H1 (cell line): ENCODE data around the gene NDUFB2. TPM values are rescaled to one million over a fixed set of nuclear protein-coding genes. Genes with fewer than 3 reads are reported as not detected.

Experiments
- CTCF ChIA-PET: fragments of 300-600 bp; sonication (Branson Sonifier 250); formaldehyde crosslinking; loops from one replicate; lab custom pipeline; 2021; ENCODE audit not compliant: partially characterized antibody; lab: Charles Lee
- POLR2A ChIA-PET: fragments of 300-600 bp; sonication (Branson Sonifier 250); formaldehyde crosslinking; loops from one replicate; lab custom pipeline; 2021; ENCODE audit warnings: inconsistent platforms; ENCODE audit not compliant: partially characterized antibody; lab: Charles Lee
- DNase-seq, 2 experiments: peaks; one replicate each; pipeline versions ENCODE4 v3.0.0 to v3.0.0-alpha.2; 2010 to 2022; ENCODE audit warnings: low spot score in 2 of 2, low read depth in 1 of 2, mixed read lengths in 1 of 2
- FAIRE-seq: peaks from 2 replicates; lab custom pipeline; 2011; peaks lifted over from hg19 to GRCh38; lab: Jason Lieb, UNC
- H2AFZ ChIP-seq: 2 replicates; pipeline ENCODE4 v1.8.1; 2012; ENCODE audit warnings: low read length, inconsistent platforms
- H2AK5ac ChIP-seq: 2 replicates; pipeline ENCODE4 v1.6.1; 2013; ENCODE audit warnings: low read depth, low read length
- H2BK120ac ChIP-seq: replicated peaks from 2 replicates; pipeline ENCODE3; 2013; ENCODE audit warnings: low read depth, low read length, inconsistent platforms
- H2BK12ac ChIP-seq: 2 replicates; pipeline ENCODE4 v1.6.1; 2013; ENCODE audit warnings: low read depth, low read length
- H2BK15ac ChIP-seq: 2 replicates; pipeline ENCODE4 v1.6.1; 2013; ENCODE audit warnings: low read length
- H2BK20ac ChIP-seq: 2 replicates; pipeline ENCODE4 v1.6.1; 2013; ENCODE audit warnings: low read length
- H2BK5ac ChIP-seq: 2 replicates; pipeline ENCODE4 v1.6.1; 2013; ENCODE audit warnings: low read depth, low read length
- H3K14ac ChIP-seq: 2 replicates; pipeline ENCODE4 v1.6.1; 2013; ENCODE audit warnings: inconsistent platforms; ENCODE audit not compliant: insufficient read length
- H3K18ac ChIP-seq: 2 replicates; pipeline ENCODE4 v1.6.1; 2013; ENCODE audit warnings: low read length; ENCODE audit errors: extremely low read depth
- H3K23ac ChIP-seq: 2 replicates; pipeline ENCODE4 v1.6.1; 2013; ENCODE audit warnings: inconsistent platforms; ENCODE audit not compliant: insufficient read length
- H3K23me2 ChIP-seq: 2 replicates; pipeline ENCODE4 v1.6.1; 2013; ENCODE audit warnings: low read depth, low read length
- H3K27ac ChIP-seq: 2 replicates; pipeline ENCODE4 v1.6.1; 2011; ENCODE audit warnings: low read depth, low read length, inconsistent platforms
- H3K27me3 ChIP-seq, 4 experiments: replicated peaks in 1 of 4; 1 replicate in 1 of 4; 2 replicates in 3 of 4; pipeline versions ENCODE4 v1.6.1 to v1.8.1; 2011 to 2013; ENCODE audit warnings: low read length in 3 of 4, mild to moderate bottlenecking in 3 of 4, inconsistent platforms in 2 of 4, mixed read lengths in 2 of 4, moderate library complexity in 1 of 4; ENCODE audit not compliant: control insufficient read depth in 3 of 4, insufficient read depth in 3 of 4; ENCODE audit errors: extremely low read depth in 1 of 4
- H3K36me3 ChIP-seq, 4 experiments: 2 replicates each; pipeline versions ENCODE4 v1.6.1 to v1.8.1; 2011 to 2013; ENCODE audit warnings: mild to moderate bottlenecking in 4 of 4, low read length in 3 of 4, moderate library complexity in 2 of 4, control low read depth in 1 of 4, inconsistent platforms in 1 of 4; ENCODE audit not compliant: insufficient read depth in 4 of 4, control insufficient read depth in 2 of 4
- H3K4ac ChIP-seq: replicated peaks from 2 replicates; pipeline ENCODE3; 2013; ENCODE audit warnings: low read length, low read depth, mixed read lengths, inconsistent platforms; ENCODE audit not compliant: insufficient read length
- H3K4me1 ChIP-seq, 4 experiments: replicated peaks in 1 of 4; 1 replicate in 1 of 4; 2 replicates in 3 of 4; pipeline versions ENCODE4 v1.6.1 to v1.8.1; 2011 to 2013; ENCODE audit warnings: low read length in 3 of 4, inconsistent platforms in 2 of 4, mixed read lengths in 1 of 4; ENCODE audit not compliant: insufficient read depth in 4 of 4, control insufficient read depth in 3 of 4
- H3K4me2 ChIP-seq, 2 experiments: 2 replicates each; pipeline versions ENCODE4 v1.6.1 to v1.8.1; 2011 to 2013; ENCODE audit warnings: low read depth in 2 of 2, low read length in 2 of 2, control low read depth in 1 of 2, inconsistent platforms in 1 of 2, mild to moderate bottlenecking in 1 of 2; ENCODE audit not compliant: insufficient read depth in 1 of 2
- H3K4me3 ChIP-seq, 4 experiments: fragments of 200-600, 300-600 bp in 1 of 4; sonication (generic), shearing (Covaris generic), sonication (Bioruptor Twin) in 1 of 4; 2 replicates each; pipeline versions ENCODE4 v1.5.1 to v1.8.1; 2011 to 2016; ENCODE audit warnings: low read length in 4 of 4, low read depth in 3 of 4, control low read depth in 2 of 4, inconsistent platforms in 2 of 4, mild to moderate bottlenecking in 2 of 4, mixed read lengths in 1 of 4, moderate library complexity in 1 of 4; ENCODE audit not compliant: insufficient read depth in 2 of 4; ENCODE audit errors: extremely low read depth in 1 of 4
- H3K56ac ChIP-seq: replicated peaks from 2 replicates; pipeline ENCODE3; 2013; ENCODE audit warnings: low read depth, mild to moderate bottlenecking, mixed read lengths, low read length, inconsistent platforms; ENCODE audit not compliant: insufficient read length
- H3K79me1 ChIP-seq: 2 replicates; pipeline ENCODE4 v1.6.1; 2013; ENCODE audit warnings: low read depth, low read length, control low read depth
- H3K79me2 ChIP-seq, 2 experiments: 2 replicates each; pipeline versions ENCODE4 v1.6.1 to v1.8.1; 2012 to 2013; ENCODE audit warnings: low read length in 2 of 2, mild to moderate bottlenecking in 2 of 2, inconsistent platforms in 1 of 2; ENCODE audit not compliant: insufficient read depth in 2 of 2, control insufficient read depth in 1 of 2
- H3K9ac ChIP-seq, 4 experiments: replicated peaks in 1 of 4; 1 replicate in 1 of 4; 2 replicates in 3 of 4; pipeline versions ENCODE4 v1.6.1 to v1.8.1; 2011 to 2013; ENCODE audit warnings: low read depth in 3 of 4, low read length in 3 of 4, control low read depth in 2 of 4, mild to moderate bottlenecking in 2 of 4, moderate library complexity in 2 of 4, inconsistent platforms in 1 of 4; ENCODE audit errors: extremely low read depth in 1 of 4
- H3K9me3 ChIP-seq, 2 experiments: 2 replicates each; pipeline versions ENCODE4 v1.6.1 to v1.8.1; 2012 to 2013; ENCODE audit warnings: mild to moderate bottlenecking in 2 of 2, moderate library complexity in 2 of 2, control low read depth in 1 of 2, inconsistent platforms in 1 of 2, low read depth in 1 of 2, low read length in 1 of 2, mixed read lengths in 1 of 2; ENCODE audit not compliant: insufficient read depth in 2 of 2
- H4K20me1 ChIP-seq, 2 experiments: replicated peaks in 1 of 2; 2 replicates each; pipeline versions ENCODE3 to v1.8.1; 2011 to 2013; ENCODE audit warnings: inconsistent platforms in 2 of 2, low read length in 2 of 2, mild to moderate bottlenecking in 1 of 2; ENCODE audit not compliant: insufficient read depth in 2 of 2, control insufficient read depth in 1 of 2
- H4K5ac ChIP-seq: 2 replicates; pipeline ENCODE4 v1.6.1; 2013; ENCODE audit warnings: low read length, low read depth, mixed read lengths, inconsistent platforms; ENCODE audit not compliant: insufficient read length
- H4K8ac ChIP-seq: 2 replicates; pipeline ENCODE4 v1.8.0; 2013; ENCODE audit warnings: mild to moderate bottlenecking, moderate library complexity, low read length, inconsistent platforms; ENCODE audit not compliant: insufficient read depth; ENCODE audit errors: extremely low read depth
- H4K91ac ChIP-seq: replicated peaks from 2 replicates; pipeline ENCODE3; 2013; ENCODE audit warnings: low read length, mixed read lengths, inconsistent platforms; ENCODE audit not compliant: insufficient read length
- ATF2 ChIP-seq: IDR thresholded peaks from 2 replicates; pipeline ENCODE4 v1.6.1; 2012; ENCODE audit warnings: low read length, inconsistent platforms
- CBX5 ChIP-seq: fragments of 300-800, 300-1000 bp; sonication (generic); IDR thresholded peaks from 2 replicates; pipeline ENCODE4 v1.7.1; 2016; ENCODE audit warnings: antibody characterized with exemption, low read length, low read depth
- CHD2 ChIP-seq: IDR thresholded peaks from 2 replicates; pipeline ENCODE4 v1.6.1; 2012; ENCODE audit warnings: low read length, improper control_type of control experiment
- CREB1 ChIP-seq: IDR thresholded peaks from 2 replicates; pipeline ENCODE4 v1.6.1; 2012; ENCODE audit warnings: inconsistent platforms
- EGR1 ChIP-seq: IDR thresholded peaks from 2 replicates; pipeline ENCODE4 v1.6.1; 2011; ENCODE audit warnings: low read depth, low read length, borderline replicate concordance
- EZH2 ChIP-seq: fragments of 200-600 bp; sonication (generic); IDR thresholded peaks from 2 replicates; pipeline ENCODE4 v1.7.1; 2012; ENCODE audit warnings: low read depth, mild to moderate bottlenecking, moderate library complexity, low read length, inconsistent platforms; ENCODE audit not compliant: severe bottlenecking
- KDM4A ChIP-seq: IDR thresholded peaks from one replicate; pipeline ENCODE4 v1.7.1; 2012; ENCODE audit warnings: low read depth, mild to moderate bottlenecking, moderate library complexity, low read length, inconsistent platforms; ENCODE audit not compliant: severe bottlenecking
- MAFK ChIP-seq: IDR thresholded peaks from 2 replicates; pipeline ENCODE4 v1.6.1; 2012; ENCODE audit warnings: low read depth, mild to moderate bottlenecking, improper control_type of control experiment, low read length
- NANOG ChIP-seq: IDR thresholded peaks from 2 replicates; pipeline ENCODE4 v1.6.1; 2011; ENCODE audit warnings: low read length, low read depth, mild to moderate bottlenecking, inconsistent platforms; ENCODE audit not compliant: insufficient read depth, poor library complexity, severe bottlenecking
- PHF8 ChIP-seq: fragments of 200-600 bp; sonication (generic); conservative IDR thresholded peaks from 2 replicates; pipeline ENCODE4 v1.7.1; 2012; ENCODE audit warnings: low read depth, mild to moderate bottlenecking, inconsistent platforms, low read length, moderate library complexity
- RAD21 ChIP-seq, 2 experiments: IDR thresholded peaks in 1 of 2; conservative IDR thresholded peaks in 1 of 2; 2 replicates each; pipeline ENCODE4 v1.6.1; 2011; ENCODE audit warnings: low read depth in 2 of 2, low read length in 2 of 2, improper control_type of control experiment in 1 of 2, inconsistent platforms in 1 of 2, mild to moderate bottlenecking in 1 of 2, moderate library complexity in 1 of 2
- SIX5 ChIP-seq: IDR thresholded peaks from 2 replicates; pipeline ENCODE4 v1.6.1; 2011; ENCODE audit warnings: mild to moderate bottlenecking, low read depth, low read length
- WGBS, 2 experiments: shearing (Covaris generic) in 1 of 2; methylation state at CpG; one replicate each; pipeline versions ENCODE4 v1.1.6 to v1.1.7; 2013 to 2015; ENCODE audit warnings: low lambda C conversion rate in 2 of 2, mixed read lengths in 2 of 2, inconsistent platforms in 1 of 2, low coverage in 1 of 2, missing lambda C conversion rate in 1 of 2; ENCODE audit not compliant: insufficient replicate concordance in 2 of 2, insufficient coverage in 1 of 2, insufficient read length in 1 of 2; ENCODE audit errors: extremely low coverage in 1 of 2, missing lambda C conversion rate in 1 of 2; 5-methylcytosine and 5-hydroxymethylcytosine counted together
- polyA plus RNA-seq, 7 experiments: library from polyadenylated mRNA; depleted of rRNA in 3 of 7; stranded (reverse) in 5 of 7; unstranded in 2 of 7; fragments of >200 nt in 5 of 7; fragments of 200-250 nt in 2 of 7; gene quantifications; 1 replicate in 5 of 7; 2 replicates in 1 of 7; 4 replicates in 1 of 7; pipeline versions ENCODE4 v1.2.1 to v1.2.3, GENCODE V29; 2011 to 2013; ENCODE audit warnings: missing spikeins in 2 of 7, mixed read lengths in 2 of 7
- total RNA-seq: library from RNA; stranded (reverse); fragmentation: NEBNext Ultra II Directional; extraction: Animal tissue kit (Norgen Biotek cat#: 25700); gene quantifications from 2 replicates; pipeline ENCODE4 v1.2.1, GENCODE V29; 2021

NDUFB2 gene
- total and polyA plus RNA-seq, 2 of the 8 experiments (the other 6 are each of a cell fraction or from before 2014, with no cell fraction given) = 168 to 881 TPM

DNA sequence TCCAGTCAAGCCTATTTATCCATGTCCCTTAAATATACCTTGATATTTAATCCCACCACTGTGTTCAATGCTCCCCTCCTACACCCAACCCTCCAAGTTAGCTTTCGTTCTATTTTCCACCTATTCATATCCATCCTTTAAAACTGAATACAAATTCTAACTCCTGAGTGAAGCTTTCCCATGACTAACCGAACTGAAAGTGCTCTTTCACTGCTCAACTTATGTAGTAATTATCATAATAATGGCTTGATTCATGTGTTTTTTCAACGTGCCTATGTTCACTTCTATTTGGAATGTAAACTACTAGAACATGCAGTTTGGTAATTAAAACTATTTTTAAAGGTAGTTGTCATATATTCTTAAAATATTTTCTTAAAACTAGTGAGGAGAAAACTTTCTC is 58.0 kb downstream of the NDUFB2 start:
- ChIA-PET CTCF (interaction anchor here (1.3 to 1.6 kb wide), 2 partner anchors 14 to 259 kb away, joined by 4 to 6 read pairs; no protein-coding TSS in a partner anchor), POLR2A (interaction anchor here (0.6 to 1.5 kb wide), 2 partner anchors 9 to 212 kb away, joined by 3 to 4 read pairs; no protein-coding TSS in a partner anchor)
- no peak overlapping the region for H3K4me2 ChIP-seq
- H4K8ac ChIP-seq = no peak overlapping the region
- no peak overlapping the region for H3K14ac ChIP-seq
- no peaks in the 10 kb centered on the region; a peak in 1 of 8 replicates for H3K36me3 ChIP-seq
- no peaks in the 10 kb centered on the region for H4K20me1 ChIP-seq
- no peak overlapping the region for H3K4ac ChIP-seq
- no peak overlapping the region for H3K9ac ChIP-seq
- H4K91ac ChIP-seq = no peak overlapping the region
- H3K9me3 ChIP-seq = no peaks in the 10 kb centered on the region
- no peak for DNase-seq
- H2BK15ac ChIP-seq = no peak overlapping the region
- H3K4me3 ChIP-seq = no peak overlapping the region
- no peak overlapping the region for H3K56ac ChIP-seq
- no peak for FAIRE-seq
- no peak overlapping the region for H3K27ac ChIP-seq
- no peak overlapping the region for H2AFZ ChIP-seq
- no peak overlapping the region for H4K5ac ChIP-seq
- no peak overlapping the region for H2AK5ac ChIP-seq
- no peaks in the 10 kb centered on the region for H3K27me3 ChIP-seq
- H3K4me1 ChIP-seq = no peaks in the 10 kb centered on the region; a peak in 1 of 7 replicates
- H3K23ac ChIP-seq = no peak overlapping the region
- H2BK12ac ChIP-seq = no peak overlapping the region
- H3K79me1 ChIP-seq = no peaks in the 10 kb centered on the region
- no peaks in the 10 kb centered on the region for H3K23me2 ChIP-seq
- no peak overlapping the region for H2BK5ac ChIP-seq
- H3K79me2 ChIP-seq = no peaks in the 10 kb centered on the region
- 47 to 100% methylated on average over 1 to 3 of the region's 3 CpGs for WGBS, 2 experiments
- H3K18ac ChIP-seq = no peak overlapping the region
- H2BK120ac ChIP-seq = no peak overlapping the region
- no peak overlapping the region for H2BK20ac ChIP-seq
- TF ChIP-seq SIX5 (no peak), CBX5 (no peak), KDM4A (no peak), CHD2 (no peak), EGR1 (no peak), MAFK (no peak), CREB1 (no peak), PHF8 (no peak), ATF2 (no peak), EZH2 (no peak), RAD21 (IDR thresholded peaks at IDR 0.05 in 1 of 2, conservative IDR thresholded peaks at IDR 0.05 in 1 of 2; ENCODE audit: low read depth in 2 of 2, low read length in 2 of 2) (no peak), NANOG (no peak)
